ENCODE results near the gene CCDC33.

DNA sequence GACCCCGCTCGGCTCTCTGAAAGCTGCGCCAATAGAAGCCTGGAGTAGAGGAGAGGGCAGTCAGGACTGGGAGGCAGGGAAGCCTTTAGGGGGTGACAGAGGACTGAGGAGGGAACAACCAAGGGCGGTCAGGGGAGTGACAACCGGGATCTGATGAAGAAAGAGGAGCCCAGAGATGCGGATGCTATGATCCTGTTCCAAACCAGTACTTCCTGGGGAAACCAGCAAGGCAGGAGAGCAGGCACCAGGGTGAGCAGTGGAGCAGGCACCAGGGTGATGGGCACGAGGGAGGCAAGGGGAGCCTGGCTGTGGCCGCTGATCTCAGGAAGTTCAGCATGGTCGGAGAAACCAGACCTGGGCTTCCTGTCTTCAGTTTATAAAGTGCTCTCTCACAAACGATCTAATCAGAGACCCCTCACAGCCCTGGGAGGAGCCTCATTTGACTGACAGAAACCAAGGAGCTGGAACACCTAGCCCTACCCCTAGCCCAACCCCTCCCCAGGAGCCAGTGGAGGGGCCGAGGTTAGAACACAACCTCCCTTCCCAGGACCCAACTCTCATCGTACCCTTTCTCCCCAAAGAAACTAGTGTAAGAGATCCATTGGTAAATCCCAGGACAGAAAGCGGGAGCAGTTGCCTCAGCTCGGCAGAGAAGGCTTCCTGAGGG, 34.9 kb downstream of the CCDC33 start:
- no peak for TF ChIP-seq CTCF (IDR thresholded peaks at IDR 0.05; ENCODE audit: insufficient read depth, low read length, poor library complexity, severe bottlenecking)
- TF ChIP-seq EZH2phosphoT487 (conservative IDR thresholded peaks at IDR 0.05; ENCODE audit: low read length) = no peak

Measured in SU-DHL-6 (cell line).